Measurements from ENCODE around the gene ODAPH.

ODAPH gene

DNA sequence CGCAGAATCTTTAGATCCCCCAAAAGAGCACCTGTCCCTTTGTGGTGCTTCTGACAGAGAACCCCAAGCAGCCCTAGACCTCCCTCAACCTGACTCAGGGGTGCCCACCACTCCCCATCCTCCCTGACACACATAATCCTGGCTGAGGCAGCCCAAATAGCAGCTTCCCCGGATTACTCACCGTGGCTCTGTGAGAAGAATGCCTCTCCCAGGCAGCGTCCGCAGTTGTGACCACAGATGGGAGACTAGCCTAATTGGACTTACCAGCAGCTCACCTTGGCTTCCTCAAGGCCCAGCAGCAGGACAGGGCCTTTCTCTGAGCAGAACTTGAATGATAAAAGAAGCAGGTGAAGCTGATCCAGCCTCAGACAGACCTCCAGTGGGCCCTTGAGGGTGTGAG, 10.3 kb upstream of the ODAPH start:
- DNase-seq: no peak

DNA sequence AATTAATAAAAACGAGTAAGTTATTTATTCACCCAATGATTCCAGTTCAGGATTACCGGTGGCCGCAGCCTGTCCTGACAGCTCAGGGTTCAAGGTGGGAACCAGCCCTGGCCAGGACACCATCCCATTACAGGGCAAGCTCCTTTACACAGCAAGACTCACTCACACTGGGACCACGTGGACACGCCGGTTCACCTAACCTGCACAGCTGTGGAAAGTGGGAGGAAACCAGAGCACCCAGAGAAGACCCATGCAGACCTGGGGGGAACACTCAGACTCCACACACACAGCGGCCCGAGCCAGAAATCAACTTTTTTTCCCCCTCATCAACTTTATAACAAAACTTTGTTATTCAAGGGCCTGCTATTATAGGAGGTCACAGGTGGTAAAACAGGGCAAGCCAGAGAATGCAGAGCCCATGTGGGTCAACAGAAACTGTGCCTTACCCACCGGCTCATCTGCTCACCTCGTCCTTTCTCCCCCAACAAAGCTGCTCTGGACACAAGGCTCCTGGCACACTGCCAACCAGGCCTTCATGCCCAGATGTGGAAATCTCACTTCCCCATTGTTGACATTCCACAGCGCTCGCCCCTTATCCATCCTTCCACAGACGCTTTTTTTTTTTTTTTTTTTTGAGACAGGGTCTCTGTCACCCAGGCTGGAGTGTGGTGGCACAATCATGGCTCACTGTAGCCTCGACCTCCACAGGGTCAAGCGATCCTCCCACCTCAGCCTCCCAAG, 8.0 kb upstream of the ODAPH start:
- no peak for DNase-seq

DNA sequence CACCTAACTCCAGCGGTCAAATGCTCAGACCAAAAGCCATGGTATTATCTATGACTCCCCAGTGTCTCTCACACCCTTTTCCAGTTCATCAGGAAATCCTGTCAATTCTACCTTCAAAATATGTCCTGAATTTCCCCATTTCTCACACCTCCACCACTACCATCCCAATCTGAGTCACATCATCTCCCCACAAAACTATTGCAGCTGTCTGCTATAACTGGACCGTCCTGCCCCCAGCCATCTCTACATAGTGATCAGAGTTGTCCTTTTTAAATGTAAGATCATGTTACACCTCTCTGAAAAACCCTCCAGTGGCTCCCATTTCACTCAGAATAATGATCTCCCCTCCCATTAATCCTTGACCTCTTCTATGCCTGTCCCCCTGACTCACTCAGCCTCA, 6.8 kb upstream of the ODAPH start:
- DNase-seq: no peak

DNA sequence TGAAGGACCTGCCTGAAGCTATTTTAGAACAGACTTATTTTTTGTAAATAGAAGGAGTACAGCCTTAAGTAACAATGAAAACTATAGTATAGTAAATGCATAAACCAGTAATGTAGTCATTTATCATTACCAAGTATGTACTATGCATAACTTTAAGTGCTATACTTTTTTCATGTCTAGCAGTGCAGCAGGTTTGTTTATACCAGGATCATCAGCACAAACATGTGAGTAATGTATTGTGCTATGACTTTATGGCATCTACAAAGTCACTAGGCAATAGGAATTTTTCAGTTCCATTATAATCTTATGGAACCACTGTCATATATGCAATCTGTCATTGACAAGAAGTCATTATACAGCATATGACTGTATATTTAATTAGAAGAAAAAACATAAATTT, 3.4 kb upstream of the ODAPH start:
- no peak for DNase-seq

DNA sequence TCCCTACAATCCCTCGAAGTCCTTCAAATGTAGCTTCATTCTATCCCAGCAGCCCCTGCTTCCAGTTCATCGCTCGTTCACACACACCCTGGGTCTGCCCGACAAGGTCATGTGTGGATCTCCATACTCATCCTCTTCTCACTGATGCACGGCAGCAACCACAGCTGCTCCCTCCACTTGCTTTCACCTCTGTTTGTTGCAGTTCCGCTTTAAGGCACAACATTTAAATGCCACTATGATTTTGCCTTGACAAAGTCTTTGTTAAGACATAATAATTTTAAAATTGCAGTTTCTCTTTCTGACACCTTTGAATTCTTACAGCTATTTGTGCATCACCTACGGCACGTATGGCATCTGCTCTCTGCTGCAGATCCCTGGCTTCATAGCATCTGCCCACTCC, 1.8 kb downstream of the ODAPH start:
- no peak for DNase-seq

DNA sequence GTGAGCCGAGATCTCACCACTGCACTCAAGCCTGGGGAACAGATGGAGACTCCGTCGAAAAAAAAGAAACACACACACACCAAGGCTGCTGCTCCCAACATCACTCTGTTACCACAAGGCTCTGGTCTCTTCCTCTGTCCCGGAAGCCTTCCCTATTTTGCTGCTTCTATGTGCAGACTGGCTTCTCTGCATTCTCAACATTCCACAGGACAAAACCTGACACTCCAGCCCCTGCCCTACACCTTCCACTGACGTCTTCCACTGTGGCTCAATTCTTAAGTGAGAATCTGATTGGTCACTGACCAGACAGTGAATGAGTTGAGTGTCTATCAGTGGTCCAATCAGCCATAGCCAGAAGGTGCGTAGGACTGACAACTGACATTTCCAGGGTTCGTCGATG, 5.9 kb downstream of the ODAPH start:
- DNase-seq: no peak

DNA sequence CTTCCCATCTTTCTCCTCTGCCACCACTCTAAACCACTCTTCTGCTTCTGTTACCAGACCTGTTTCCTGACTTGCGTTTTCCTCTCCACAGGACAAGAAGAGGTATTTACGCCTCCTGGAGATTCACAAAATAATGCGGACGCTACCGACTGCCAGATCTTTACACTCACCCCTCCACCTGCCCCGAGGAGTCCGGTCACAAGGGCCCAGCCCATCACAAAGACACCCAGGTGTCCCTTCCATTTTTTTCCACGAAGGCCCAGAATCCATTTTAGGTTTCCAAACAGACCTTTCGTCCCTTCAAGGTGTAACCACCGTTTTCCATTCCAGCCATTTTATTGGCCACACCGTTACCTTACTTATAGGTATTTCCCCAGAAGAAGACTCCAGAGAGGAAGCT, 8.2 kb downstream of the ODAPH start:
- DNase-seq: no peak

- no peak for DNase-seq
These were observed 9.6 kb downstream of the ODAPH start for GRCh38 chr4:75565481-75565880.

- no peak for DNase-seq
These were observed 11.0 kb downstream of the ODAPH start for GRCh38 chr4:75566911-75567310.

DNA sequence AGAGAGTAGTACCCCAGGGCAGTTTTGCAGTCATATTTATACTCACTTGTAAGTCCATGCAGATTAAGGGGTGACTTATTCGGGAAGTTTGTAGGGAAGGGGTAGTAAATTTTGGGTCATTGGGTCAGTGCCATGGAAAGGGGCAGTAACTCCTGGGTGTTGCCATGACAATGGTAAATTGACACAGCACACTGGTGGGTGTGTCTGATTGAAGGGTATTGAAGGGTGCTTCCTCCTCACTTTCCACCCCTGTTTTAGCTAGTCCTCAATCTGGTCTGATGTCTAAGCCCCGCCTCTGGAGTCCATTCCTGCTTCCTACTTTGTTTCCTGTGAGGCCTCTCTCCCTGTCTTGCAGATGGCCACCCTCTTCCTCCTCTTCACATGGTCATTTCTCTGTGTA, 11.9 kb downstream of the ODAPH start:
- no peak for DNase-seq

- DNase-seq: no peak
These were observed 28.2 kb downstream of the ODAPH start for GRCh38 chr4:75584067-75584466.

DNA sequence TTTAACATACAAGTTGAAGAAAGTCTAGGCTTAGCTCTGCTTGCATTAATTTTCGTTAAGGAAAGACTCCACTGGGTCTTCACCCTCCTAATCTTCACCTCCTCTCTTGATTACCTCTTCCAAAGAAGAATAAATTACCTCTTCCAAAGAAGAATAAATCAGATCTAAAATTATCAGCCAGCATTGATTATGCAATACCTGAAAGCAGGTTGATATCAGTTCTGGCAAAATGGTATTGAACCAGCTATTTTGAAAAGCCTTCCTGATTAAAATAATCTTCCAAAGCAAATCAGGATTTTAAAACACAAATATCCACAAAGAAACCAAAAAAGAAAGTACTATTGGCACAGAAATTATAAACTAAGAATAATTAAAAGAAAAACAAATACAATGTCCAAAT, 37.5 kb downstream of the ODAPH start:
- no peak for DNase-seq

DNA sequence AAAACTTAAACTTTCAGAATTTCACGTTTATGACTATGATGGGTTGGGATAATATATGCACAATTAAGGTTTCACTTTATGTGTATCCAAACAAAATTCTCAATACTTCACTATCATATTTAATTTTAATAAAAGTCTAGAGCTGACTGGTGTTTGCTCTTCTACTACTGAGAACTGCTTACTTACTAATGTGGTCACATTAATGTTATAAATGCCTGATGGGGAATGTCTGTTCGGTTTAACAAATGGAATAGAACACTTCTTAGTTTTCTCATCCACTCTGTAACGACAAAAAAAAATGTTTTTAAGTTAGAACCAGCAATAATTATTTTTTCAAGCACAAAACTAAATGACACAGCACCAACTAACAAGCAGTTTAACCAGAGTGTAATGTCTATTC, 40.2 kb downstream of the ODAPH start:
- DNase-seq: no peak

- no peak for DNase-seq
These were observed 42.5 kb downstream of the ODAPH start for GRCh38 chr4:75598390-75598789.

- no peak for DNase-seq
These were observed 43.8 kb downstream of the ODAPH start for GRCh38 chr4:75599647-75600046.

- DNase-seq: no peak
These were observed 50.1 kb downstream of the ODAPH start for GRCh38 chr4:75605928-75606327.

DNA sequence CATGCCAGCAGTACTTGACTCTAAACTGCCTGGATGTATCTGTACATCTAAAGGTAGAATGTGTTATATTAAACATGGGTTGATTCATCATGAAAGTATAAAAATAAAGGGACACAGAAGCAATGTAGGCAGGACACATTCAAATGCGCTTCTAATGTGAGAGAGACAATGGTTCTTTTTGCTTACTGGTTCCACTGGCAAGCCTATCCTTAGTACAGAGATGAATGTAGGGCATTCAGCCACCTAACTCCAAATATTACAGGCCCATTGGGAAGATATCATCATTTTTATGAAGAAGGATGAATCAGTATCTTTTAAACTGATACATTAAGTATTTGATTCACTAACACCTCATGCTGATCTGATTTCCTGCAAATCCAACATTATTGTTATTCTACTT, 56.4 kb downstream of the ODAPH start:
- DNase-seq: no peak
